ENCODE data around the gene CORO6.

- TF ChIP-seq CTCF (IDR thresholded peaks at IDR 0.05) (no peak), POLR2A (IDR thresholded peaks at IDR 0.05) (no peak)
Measured at GRCh38 chr17:29597361-29598172, 25.1 kb downstream of the CORO6 start.
